Measurements from ENCODE around the gene ZBTB9.

- TF ChIP-seq CTCF (IDR thresholded peaks at IDR 0.05) (no peak), JUN (CRISPR knock-in tag; IDR thresholded peaks at IDR 0.05) (no peak), AFF4 (CRISPR knock-in tag; IDR thresholded peaks at IDR 0.05; ENCODE audit: borderline replicate concordance) (no peak), FOXJ3 (CRISPR knock-in tag; IDR thresholded peaks at IDR 0.05; ENCODE audit: borderline replicate concordance) (no peak), ARID4B (CRISPR knock-in tag; IDR thresholded peaks at IDR 0.05; ENCODE audit: borderline replicate concordance) (no peak), KAT7 (CRISPR knock-in tag; IDR thresholded peaks at IDR 0.05; ENCODE audit: borderline replicate concordance) (no peak), EMX1 (CRISPR knock-in tag; IDR thresholded peaks at IDR 0.05) (no peak), USF2 (CRISPR knock-in tag; IDR thresholded peaks at IDR 0.05) (no peak), E2F1 (CRISPR knock-in tag; IDR thresholded peaks at IDR 0.05) (no peak)
These were observed 12.9 kb upstream of the ZBTB9 start for GRCh38 chr6:33441457-33441856.

Data from WTC11 (cell line).